Measurements from ENCODE around the gene TMEM247.

TMEM247 gene

GRCh38 chr2:46489423-46490174 lies 10.2 kb downstream of the TMEM247 start:
- peaks cover 24% of the 10 kb centered on the region for H3K4me1 ChIP-seq (ENCODE audit: control insufficient read depth, insufficient read depth, low read length)

DNA sequence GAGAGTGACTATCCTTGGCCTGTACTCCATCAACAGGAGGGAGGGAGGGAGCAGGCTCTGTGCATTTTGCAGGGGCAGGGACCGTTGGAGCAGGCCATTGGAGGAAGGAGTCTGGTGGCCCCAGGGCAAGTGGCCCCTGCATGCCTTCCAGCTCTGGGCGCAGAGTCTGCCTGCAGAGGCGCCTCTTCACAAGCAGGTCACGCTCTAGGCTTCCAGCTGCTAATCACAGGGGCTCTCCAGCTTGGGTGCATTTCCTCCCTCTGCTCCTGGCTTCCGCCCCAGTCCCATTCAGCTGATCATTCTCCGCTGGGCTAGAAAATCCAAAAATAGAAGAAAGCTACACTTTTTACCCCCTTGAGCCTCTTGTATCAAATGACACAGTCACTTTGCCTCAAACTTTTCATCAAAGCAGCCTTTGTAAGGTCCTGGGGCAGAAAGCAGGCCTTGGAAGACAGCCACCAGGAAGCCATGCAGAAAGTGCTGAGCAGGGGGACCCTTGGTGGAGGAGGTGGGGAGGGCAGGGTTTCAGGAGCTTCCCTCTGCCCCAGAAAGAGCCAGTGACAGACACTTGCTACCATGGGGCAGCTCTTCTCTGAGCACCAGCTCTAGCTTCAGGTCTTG lies 11.3 kb downstream of the TMEM247 start:
- Histone ChIP-seq H3K27ac (ENCODE audit: low read depth, low read length) (no peak overlapping the region), H3K4me1 (ENCODE audit: control insufficient read depth, insufficient read depth, low read length) (peaks cover 24% of the 10 kb centered on the region), H3K9ac (ENCODE audit: low read length) (no peak overlapping the region), H3K9me3 (ENCODE audit: control insufficient read depth, insufficient read depth, low read depth, low read length) (no peaks in the 10 kb centered on the region), H3K27me3 (ENCODE audit: control insufficient read depth, insufficient read depth, low read length) (no peaks in the 10 kb centered on the region), H3K4me3 (ENCODE audit: low read depth, low read length) (no peak overlapping the region), H3K36me3 (ENCODE audit: control insufficient read depth, insufficient read depth, low read length) (no peaks in the 10 kb centered on the region)

More at GRCh38 chr2:46489423-46490174, 10.2 kb downstream of the TMEM247 start:
- Histone ChIP-seq H3K36me3 (ENCODE audit: control insufficient read depth, insufficient read depth, low read length) (no peaks in the 10 kb centered on the region), H3K9me3 (ENCODE audit: control insufficient read depth, insufficient read depth, low read depth, low read length) (no peaks in the 10 kb centered on the region), H3K9ac (ENCODE audit: low read length) (no peak overlapping the region), H3K27ac (ENCODE audit: low read depth, low read length) (no peak overlapping the region), H3K27me3 (ENCODE audit: control insufficient read depth, insufficient read depth, low read length) (no peaks in the 10 kb centered on the region), H3K4me3 (ENCODE audit: low read depth, low read length) (no peak overlapping the region)

- no peak overlapping the region for H3K4me3 ChIP-seq (ENCODE audit: low read depth, low read length)
- H3K27me3 ChIP-seq (ENCODE audit: control insufficient read depth, insufficient read depth, low read length), result peaks cover 6% of the 10 kb centered on the region
- peaks cover 24% of the 10 kb centered on the region for H3K4me1 ChIP-seq (ENCODE audit: control insufficient read depth, insufficient read depth, low read length)
- H3K9me3 ChIP-seq (ENCODE audit: control insufficient read depth, insufficient read depth, low read depth, low read length), result no peaks in the 10 kb centered on the region
- H3K9ac ChIP-seq (ENCODE audit: low read length), result no peak overlapping the region
- H3K36me3 ChIP-seq (ENCODE audit: control insufficient read depth, insufficient read depth, low read length), result no peaks in the 10 kb centered on the region
- H3K27ac ChIP-seq (ENCODE audit: low read depth, low read length), result no peak overlapping the region
Measured at GRCh38 chr2:46492301-46492700, 12.9 kb downstream of the TMEM247 start.

- Histone ChIP-seq H3K9me3 (ENCODE audit: control insufficient read depth, insufficient read depth, low read depth, low read length) (no peaks in the 10 kb centered on the region), H3K4me3 (ENCODE audit: low read depth, low read length) (no peak overlapping the region), H3K27ac (ENCODE audit: low read depth, low read length) (no peak overlapping the region), H3K36me3 (ENCODE audit: control insufficient read depth, insufficient read depth, low read length) (no peaks in the 10 kb centered on the region), H3K27me3 (ENCODE audit: control insufficient read depth, insufficient read depth, low read length) (peaks cover 17% of the 10 kb centered on the region), H3K9ac (ENCODE audit: low read length) (no peak overlapping the region), H3K4me1 (ENCODE audit: control insufficient read depth, insufficient read depth, low read length) (peaks cover 17% of the 10 kb centered on the region)
Measured at GRCh38 chr2:46493241-46493970, 14.0 kb downstream of the TMEM247 start.

DNA sequence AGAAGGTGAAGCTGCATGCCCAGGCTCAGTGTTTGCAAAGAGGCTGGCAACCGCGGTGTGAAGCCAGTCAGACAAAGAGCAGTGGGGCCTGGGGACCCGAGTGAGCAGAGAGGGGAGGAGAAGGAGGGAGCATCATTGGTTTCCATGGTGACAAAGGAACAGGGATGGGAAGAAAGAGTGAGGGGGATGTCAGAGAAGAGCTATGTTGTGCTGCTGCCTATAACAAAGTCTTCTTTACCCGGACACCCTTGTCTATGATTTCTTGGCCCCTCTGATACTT lies 14.5 kb downstream of the TMEM247 start:
- H3K9me3 ChIP-seq (ENCODE audit: control insufficient read depth, insufficient read depth, low read depth, low read length), result no peaks in the 10 kb centered on the region
- no peak overlapping the region for H3K27ac ChIP-seq (ENCODE audit: low read depth, low read length)
- H3K36me3 ChIP-seq (ENCODE audit: control insufficient read depth, insufficient read depth, low read length), result no peaks in the 10 kb centered on the region
- H3K4me3 ChIP-seq (ENCODE audit: low read depth, low read length), result no peak overlapping the region
- H3K4me1 ChIP-seq (ENCODE audit: control insufficient read depth, insufficient read depth, low read length), result peaks cover 17% of the 10 kb centered on the region
- H3K9ac ChIP-seq (ENCODE audit: low read length), result no peak overlapping the region
- H3K27me3 ChIP-seq (ENCODE audit: control insufficient read depth, insufficient read depth, low read length), result peaks cover 22% of the 10 kb centered on the region

DNA sequence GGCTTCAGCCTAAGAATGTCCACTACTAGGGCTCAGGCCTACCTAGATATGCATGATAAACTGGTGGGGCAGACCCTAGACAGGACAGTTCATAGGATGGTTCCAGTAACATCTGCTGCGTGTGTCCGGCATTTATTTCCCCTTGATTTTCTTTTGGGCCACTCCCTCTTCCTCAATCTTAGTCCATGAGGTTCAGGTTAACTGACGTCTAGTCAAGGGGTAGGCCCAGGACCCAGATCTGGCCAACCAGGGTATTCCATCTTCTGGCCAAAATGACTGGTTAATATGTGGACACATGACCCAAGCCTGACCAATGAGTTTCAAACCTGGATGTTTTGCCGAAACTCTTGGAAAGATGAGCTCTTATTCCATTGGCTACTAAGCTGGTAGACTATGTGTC lies 15.2 kb downstream of the TMEM247 start:
- H3K4me3 ChIP-seq (ENCODE audit: low read depth, low read length), result no peak overlapping the region
- H3K27me3 ChIP-seq (ENCODE audit: control insufficient read depth, insufficient read depth, low read length), result peaks cover 28% of the 10 kb centered on the region
- no peaks in the 10 kb centered on the region for H3K36me3 ChIP-seq (ENCODE audit: control insufficient read depth, insufficient read depth, low read length)
- H3K4me1 ChIP-seq (ENCODE audit: control insufficient read depth, insufficient read depth, low read length), result peaks cover 16% of the 10 kb centered on the region
- no peak overlapping the region for H3K9ac ChIP-seq (ENCODE audit: low read length)
- no peaks in the 10 kb centered on the region for H3K9me3 ChIP-seq (ENCODE audit: control insufficient read depth, insufficient read depth, low read depth, low read length)
- H3K27ac ChIP-seq (ENCODE audit: low read depth, low read length), result no peak overlapping the region

GRCh38 chr2:46495231-46496030 lies 16.1 kb downstream of the TMEM247 start:
- H3K27me3 ChIP-seq (ENCODE audit: control insufficient read depth, insufficient read depth, low read length), result peaks cover 28% of the 10 kb centered on the region
- H3K4me3 ChIP-seq (ENCODE audit: low read depth, low read length), result no peak overlapping the region
- no peaks in the 10 kb centered on the region for H3K36me3 ChIP-seq (ENCODE audit: control insufficient read depth, insufficient read depth, low read length)
- no peak overlapping the region for H3K27ac ChIP-seq (ENCODE audit: low read depth, low read length)
- peaks cover 8% of the 10 kb centered on the region for H3K4me1 ChIP-seq (ENCODE audit: control insufficient read depth, insufficient read depth, low read length)
- H3K9me3 ChIP-seq (ENCODE audit: control insufficient read depth, insufficient read depth, low read depth, low read length), result no peaks in the 10 kb centered on the region
- no peak overlapping the region for H3K9ac ChIP-seq (ENCODE audit: low read length)

GRCh38 chr2:46497766-46498165 lies 18.4 kb downstream of the TMEM247 start:
- Histone ChIP-seq H3K9me3 (ENCODE audit: control insufficient read depth, insufficient read depth, low read depth, low read length) (no peaks in the 10 kb centered on the region), H3K36me3 (ENCODE audit: control insufficient read depth, insufficient read depth, low read length) (no peaks in the 10 kb centered on the region), H3K9ac (ENCODE audit: low read length) (no peak overlapping the region), H3K4me1 (ENCODE audit: control insufficient read depth, insufficient read depth, low read length) (0 out of 2 replicates have a peak, but pooled peaks cover 3% of the 10 kb centered on the region), H3K27ac (ENCODE audit: low read depth, low read length) (no peak overlapping the region), H3K27me3 (ENCODE audit: control insufficient read depth, insufficient read depth, low read length) (peaks cover 28% of the 10 kb centered on the region), H3K4me3 (ENCODE audit: low read depth, low read length) (no peak overlapping the region)

DNA sequence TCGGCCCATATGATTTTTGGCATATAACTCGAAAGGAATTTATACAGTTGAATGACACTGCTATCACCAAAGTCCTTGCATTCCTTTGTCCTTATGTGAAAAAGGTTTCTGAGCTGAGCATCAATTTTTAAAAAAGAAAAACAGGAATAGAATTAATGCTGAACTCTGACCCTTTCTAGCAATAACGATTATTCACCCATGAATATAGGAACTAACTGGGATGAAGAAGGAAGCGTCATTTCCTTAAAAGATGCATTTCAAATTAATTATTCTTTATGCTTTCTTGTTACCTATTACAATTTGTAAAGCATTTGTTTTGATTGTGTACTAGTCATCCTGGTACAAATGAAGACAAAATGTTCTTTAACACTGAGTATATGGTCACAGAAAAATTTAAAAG lies 19.3 kb downstream of the TMEM247 start:
- Histone ChIP-seq H3K9ac (ENCODE audit: low read length) (no peak overlapping the region), H3K36me3 (ENCODE audit: control insufficient read depth, insufficient read depth, low read length) (no peaks in the 10 kb centered on the region), H3K4me1 (ENCODE audit: control insufficient read depth, insufficient read depth, low read length) (0 out of 2 replicates have a peak, but pooled peaks cover 3% of the 10 kb centered on the region), H3K27ac (ENCODE audit: low read depth, low read length) (no peak overlapping the region), H3K9me3 (ENCODE audit: control insufficient read depth, insufficient read depth, low read depth, low read length) (no peaks in the 10 kb centered on the region), H3K4me3 (ENCODE audit: low read depth, low read length) (no peak overlapping the region), H3K27me3 (ENCODE audit: control insufficient read depth, insufficient read depth, low read length) (peaks cover 28% of the 10 kb centered on the region)

- Histone ChIP-seq H3K36me3 (ENCODE audit: control insufficient read depth, insufficient read depth, low read length) (no peaks in the 10 kb centered on the region), H3K9me3 (ENCODE audit: control insufficient read depth, insufficient read depth, low read depth, low read length) (no peaks in the 10 kb centered on the region), H3K4me3 (ENCODE audit: low read depth, low read length) (peak overlapping the region; percentile 88), H3K4me1 (ENCODE audit: control insufficient read depth, insufficient read depth, low read length) (0 out of 2 replicates have a peak, but pooled peaks cover 3% of the 10 kb centered on the region), H3K27me3 (ENCODE audit: control insufficient read depth, insufficient read depth, low read length) (peaks cover 28% of the 10 kb centered on the region), H3K9ac (ENCODE audit: low read length) (no peak overlapping the region), H3K27ac (ENCODE audit: low read depth, low read length) (no peak overlapping the region)
Measured at GRCh38 chr2:46499392-46499785, 20.0 kb downstream of the TMEM247 start.
